ENCODE data around the gene ZNF581.

GRCh38 chr19:55594996-55595545 is 48.4 kb upstream of the ZNF581 start:
- no peak for TF ChIP-seq CTCF (IDR thresholded peaks at IDR 0.05; ENCODE audit: low read depth, low read length, missing input control)
- no peak for TF ChIP-seq MAX (IDR thresholded peaks at IDR 0.05)
- TF ChIP-seq HNF4A (conservative IDR thresholded peaks at IDR 0.05) = no peak
- TF ChIP-seq RAD21 (IDR thresholded peaks at IDR 0.05) = no peak
- TF ChIP-seq EGR1 (IDR thresholded peaks at IDR 0.05; ENCODE audit: low read depth in 2 of 2) = no peak
- no peak for TF ChIP-seq TAF1 (conservative IDR thresholded peaks at IDR 0.05)
- no peak for TF ChIP-seq NR2F2 (IDR thresholded peaks at IDR 0.05)

All from liver (tissue), 3 donors.